Gastroesophageal sphincter (tissue), 3 donors: Measurements from ENCODE around the gene PRSS21.

Source experiments
- EP300 ChIP-seq: sonication (generic); formaldehyde crosslinking; IDR thresholded peaks from one replicate; pipeline ENCODE4 v1.6.1; 2017; ENCODE audit warnings: antibody characterized with exemption, mild to moderate bottlenecking
- POLR2A ChIP-seq, 2 donors: fragments of 450-650 bp; IDR thresholded peaks; one replicate each; pipeline ENCODE4 v1.6.1; 2017; ENCODE audit warnings: antibody characterized with exemption in 2 of 2, mild to moderate bottlenecking in 2 of 2, moderate library complexity in 1 of 2
- POLR2AphosphoS5 ChIP-seq: sonication (generic); formaldehyde crosslinking; IDR thresholded peaks from one replicate; pipeline ENCODE4 v1.6.1; 2017; ENCODE audit warnings: antibody characterized with exemption
- TF ChIP-seq, protein P1 (sequence below), 4 experiments: fragments of 200-600 bp in 2 of 4; fragments of 450-650 bp in 2 of 4; sonication (generic) in 1 of 4; IDR thresholded peaks; one replicate each; pipeline ENCODE4 v1.5.1; 2017 to 2019; ENCODE audit warnings: antibody characterized with exemption in 4 of 4, mild to moderate bottlenecking in 2 of 4, moderate library complexity in 2 of 4

DNA sequence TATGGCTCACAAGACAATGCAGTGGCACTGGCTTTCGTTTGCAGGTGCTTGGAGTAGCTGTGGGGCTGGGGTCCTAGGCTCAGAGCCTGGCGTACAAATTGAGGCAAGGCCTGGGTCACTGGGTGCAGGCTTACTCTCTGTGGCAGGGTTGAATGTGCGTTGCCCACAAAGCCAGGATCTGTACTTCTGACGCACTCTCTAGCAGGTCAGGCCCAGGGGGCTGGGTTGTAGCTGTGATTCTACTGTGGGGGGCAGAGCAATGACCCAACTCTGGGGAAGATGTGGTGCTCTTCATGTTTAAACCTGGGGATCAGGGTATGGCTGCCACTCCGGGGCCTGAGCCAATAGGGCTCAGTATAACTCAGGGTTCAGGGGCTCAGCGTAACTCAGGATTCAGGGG lies 6.4 kb upstream of the PRSS21 start:
- TF ChIP-seq, protein P1, sequence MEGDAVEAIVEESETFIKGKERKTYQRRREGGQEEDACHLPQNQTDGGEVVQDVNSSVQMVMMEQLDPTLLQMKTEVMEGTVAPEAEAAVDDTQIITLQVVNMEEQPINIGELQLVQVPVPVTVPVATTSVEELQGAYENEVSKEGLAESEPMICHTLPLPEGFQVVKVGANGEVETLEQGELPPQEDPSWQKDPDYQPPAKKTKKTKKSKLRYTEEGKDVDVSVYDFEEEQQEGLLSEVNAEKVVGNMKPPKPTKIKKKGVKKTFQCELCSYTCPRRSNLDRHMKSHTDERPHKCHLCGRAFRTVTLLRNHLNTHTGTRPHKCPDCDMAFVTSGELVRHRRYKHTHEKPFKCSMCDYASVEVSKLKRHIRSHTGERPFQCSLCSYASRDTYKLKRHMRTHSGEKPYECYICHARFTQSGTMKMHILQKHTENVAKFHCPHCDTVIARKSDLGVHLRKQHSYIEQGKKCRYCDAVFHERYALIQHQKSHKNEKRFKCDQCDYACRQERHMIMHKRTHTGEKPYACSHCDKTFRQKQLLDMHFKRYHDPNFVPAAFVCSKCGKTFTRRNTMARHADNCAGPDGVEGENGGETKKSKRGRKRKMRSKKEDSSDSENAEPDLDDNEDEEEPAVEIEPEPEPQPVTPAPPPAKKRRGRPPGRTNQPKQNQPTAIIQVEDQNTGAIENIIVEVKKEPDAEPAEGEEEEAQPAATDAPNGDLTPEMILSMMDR (IDR thresholded peaks at IDR 0.05), result no peak
- TF ChIP-seq POLR2A (IDR thresholded peaks at IDR 0.05), result no peak
- no peak for TF ChIP-seq POLR2AphosphoS5
- TF ChIP-seq EP300, result no peak
